Prostate gland (tissue), 2 donors: Measurements from ENCODE around the gene SAT2.

Experiments
- POLR2A ChIP-seq: fragments of 450-650 bp; IDR thresholded peaks from one replicate; pipeline ENCODE4 v1.6.1; 2016; ENCODE audit warnings: antibody characterized with exemption, mild to moderate bottlenecking
- TF ChIP-seq, protein P1 (sequence below), 4 experiments: fragments of 200-600 bp in 2 of 4; fragments of 450-650 bp in 2 of 4; sonication (generic) in 2 of 4; IDR thresholded peaks; 1 replicate in 3 of 4; 2 replicates in 1 of 4; pipeline ENCODE4 v1.5.1; 2016 to 2019; ENCODE audit warnings: antibody characterized with exemption in 4 of 4, mild to moderate bottlenecking in 2 of 4, moderate library complexity in 2 of 4

DNA sequence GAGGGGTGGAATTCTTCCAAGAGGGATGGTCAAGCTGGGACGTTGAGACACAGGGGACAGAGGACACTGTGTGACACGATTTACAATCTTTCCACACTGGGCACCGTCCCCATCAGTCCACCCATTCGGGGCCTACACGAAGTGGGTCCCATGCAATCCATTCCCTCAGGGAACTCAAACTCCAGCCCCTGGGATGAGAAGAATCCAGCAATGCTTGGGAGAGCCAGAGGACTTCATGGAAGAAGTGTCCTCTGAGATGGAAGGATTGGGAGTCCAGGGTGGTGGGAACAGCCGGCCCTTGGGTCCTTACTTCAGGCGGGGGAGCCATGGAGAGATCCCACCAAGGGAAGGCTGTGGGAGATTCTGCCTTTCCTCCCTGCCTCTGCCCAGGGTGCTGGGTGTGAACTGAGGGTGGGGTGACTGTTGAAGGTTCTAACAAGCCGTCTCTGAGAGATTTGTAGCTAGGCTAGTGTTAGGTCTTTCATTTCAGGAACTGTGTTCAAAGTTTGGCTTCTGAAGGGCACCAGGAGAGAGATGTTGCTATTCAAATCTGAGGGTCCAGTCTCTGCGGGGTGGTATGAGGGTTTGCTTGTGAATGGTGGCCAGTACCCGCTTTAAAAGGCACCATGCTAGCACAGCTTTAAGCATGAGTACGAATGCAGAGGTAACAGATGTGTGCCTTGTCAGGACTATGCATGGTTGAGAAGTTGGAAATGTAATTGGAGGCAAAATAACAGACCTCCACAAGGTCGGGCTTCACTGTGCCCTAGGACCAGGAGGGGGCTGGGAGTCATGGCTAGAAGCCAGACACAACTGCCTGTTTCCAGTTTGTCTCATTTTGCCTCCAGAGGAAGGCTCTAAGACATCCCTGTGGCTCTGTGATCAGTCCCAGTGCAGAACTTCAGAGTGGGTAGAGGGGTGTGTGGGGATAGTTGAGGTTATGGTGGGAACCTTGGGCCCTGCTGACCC, 25.1 kb upstream of the SAT2 start:
- no peak for TF ChIP-seq POLR2A
- TF ChIP-seq, protein P1, sequence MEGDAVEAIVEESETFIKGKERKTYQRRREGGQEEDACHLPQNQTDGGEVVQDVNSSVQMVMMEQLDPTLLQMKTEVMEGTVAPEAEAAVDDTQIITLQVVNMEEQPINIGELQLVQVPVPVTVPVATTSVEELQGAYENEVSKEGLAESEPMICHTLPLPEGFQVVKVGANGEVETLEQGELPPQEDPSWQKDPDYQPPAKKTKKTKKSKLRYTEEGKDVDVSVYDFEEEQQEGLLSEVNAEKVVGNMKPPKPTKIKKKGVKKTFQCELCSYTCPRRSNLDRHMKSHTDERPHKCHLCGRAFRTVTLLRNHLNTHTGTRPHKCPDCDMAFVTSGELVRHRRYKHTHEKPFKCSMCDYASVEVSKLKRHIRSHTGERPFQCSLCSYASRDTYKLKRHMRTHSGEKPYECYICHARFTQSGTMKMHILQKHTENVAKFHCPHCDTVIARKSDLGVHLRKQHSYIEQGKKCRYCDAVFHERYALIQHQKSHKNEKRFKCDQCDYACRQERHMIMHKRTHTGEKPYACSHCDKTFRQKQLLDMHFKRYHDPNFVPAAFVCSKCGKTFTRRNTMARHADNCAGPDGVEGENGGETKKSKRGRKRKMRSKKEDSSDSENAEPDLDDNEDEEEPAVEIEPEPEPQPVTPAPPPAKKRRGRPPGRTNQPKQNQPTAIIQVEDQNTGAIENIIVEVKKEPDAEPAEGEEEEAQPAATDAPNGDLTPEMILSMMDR (IDR thresholded peaks at IDR 0.05) = no peak
